ENCODE results near the gene GPR137. TPM values are rescaled to one million over a fixed set of nuclear protein-coding genes. Genes with fewer than 3 reads are reported as not detected.
A peak's percentile ranks its signal among the peaks of the same experiment; 100 is the strongest.

Gene GPR137
- total RNA-seq, 1 experiment from 2014 or later = 51.8 TPM

GRCh38 chr11:64305691-64306562 lies 20.3 kb downstream of the GPR137 start (continued):
- TF ChIP-seq MLX (CRISPR knock-in tag; IDR thresholded peaks at IDR 0.05) (no peak), ZNF317 (CRISPR knock-in tag; IDR thresholded peaks at IDR 0.05; ENCODE audit: borderline replicate concordance, low read depth) (no peak), AFF4 (CRISPR knock-in tag; IDR thresholded peaks at IDR 0.05; ENCODE audit: borderline replicate concordance) (no peak), ZNF423 (CRISPR knock-in tag; IDR thresholded peaks at IDR 0.05) (no peak), JAZF1 (CRISPR knock-in tag; IDR thresholded peaks at IDR 0.05) (no peak), EMX1 (CRISPR knock-in tag; IDR thresholded peaks at IDR 0.05) (no peak), GTF2I (CRISPR knock-in tag; conservative IDR thresholded peaks at IDR 0.05) (no peak), ATF2 (CRISPR knock-in tag; IDR thresholded peaks at IDR 0.05; ENCODE audit: borderline replicate concordance, low read depth) (no peak), CTCF (IDR thresholded peaks at IDR 0.05) (peak; percentile 29; the same call in 1 of the 2 replicates), AR (CRISPR knock-in tag; IDR thresholded peaks at IDR 0.05) (no peak), NFE2L1 (CRISPR knock-in tag; IDR thresholded peaks at IDR 0.05) (no peak; the same call in 1 of the 2 replicates), RORB (CRISPR knock-in tag; IDR thresholded peaks at IDR 0.05) (no peak), ZBTB43 (CRISPR knock-in tag; IDR thresholded peaks at IDR 0.05) (0 out of 2 replicates have a peak, but pooled peaks have one; percentile 14), CREB1 (CRISPR knock-in tag; IDR thresholded peaks at IDR 0.05) (no peak), PREB (CRISPR knock-in tag; IDR thresholded peaks at IDR 0.05; ENCODE audit: borderline replicate concordance) (no peak), RELA (CRISPR knock-in tag; IDR thresholded peaks at IDR 0.05; ENCODE audit: borderline replicate concordance) (no peak), NFATC4 (CRISPR knock-in tag; IDR thresholded peaks at IDR 0.05) (no peak), IRF2 (CRISPR knock-in tag; IDR thresholded peaks at IDR 0.05; ENCODE audit: borderline replicate concordance, low read depth) (no peak), ESRRA (CRISPR knock-in tag; IDR thresholded peaks at IDR 0.05; ENCODE audit: borderline replicate concordance) (no peak), ZNF671 (CRISPR knock-in tag; IDR thresholded peaks at IDR 0.05) (no peak), FOXP4 (CRISPR knock-in tag; IDR thresholded peaks at IDR 0.05) (no peak; the same call in 1 of the 2 replicates)
